ENCODE measurements around the gene SCAMP2.

DNA sequence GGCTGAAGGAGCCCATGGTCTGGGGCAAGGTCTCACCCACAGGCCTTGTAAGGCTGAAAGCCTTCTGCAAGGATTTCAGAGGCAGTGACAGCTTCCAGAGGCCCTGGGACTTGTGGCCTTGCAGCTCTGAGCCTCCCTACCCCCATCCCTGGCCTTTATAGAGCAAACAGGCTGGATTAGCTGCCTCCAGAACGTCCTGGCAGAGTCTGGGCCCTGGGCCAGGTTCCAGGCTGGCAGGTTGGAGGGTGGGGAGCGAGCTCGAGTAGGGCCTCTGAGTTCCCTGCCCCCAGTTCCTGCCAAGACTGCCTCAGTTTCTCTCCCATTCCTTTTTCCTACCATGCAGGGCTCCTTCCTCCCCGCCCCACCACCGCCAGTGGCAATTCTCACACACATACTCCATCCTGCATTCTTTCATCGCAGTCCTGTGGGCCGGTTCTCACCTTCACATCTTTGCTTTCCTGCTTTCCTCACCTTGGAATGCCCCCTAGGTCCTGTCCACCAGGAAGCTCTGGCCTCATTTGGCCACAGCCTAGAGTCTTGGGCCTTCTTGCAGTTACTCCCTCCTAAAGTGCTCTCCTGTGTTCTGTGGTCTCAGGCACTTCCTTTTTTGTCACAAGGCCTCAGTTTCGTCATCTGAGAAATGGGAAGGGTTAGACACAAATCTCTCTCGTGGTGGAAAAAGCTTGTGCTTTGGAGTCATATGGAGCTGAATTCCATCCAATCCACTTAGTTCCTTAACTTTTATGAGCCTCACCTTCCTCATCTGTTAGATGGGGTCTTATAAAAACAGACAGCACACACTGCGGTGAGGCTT is 57.8 kb downstream of the SCAMP2 start:
- TF ChIP-seq, protein P1, sequence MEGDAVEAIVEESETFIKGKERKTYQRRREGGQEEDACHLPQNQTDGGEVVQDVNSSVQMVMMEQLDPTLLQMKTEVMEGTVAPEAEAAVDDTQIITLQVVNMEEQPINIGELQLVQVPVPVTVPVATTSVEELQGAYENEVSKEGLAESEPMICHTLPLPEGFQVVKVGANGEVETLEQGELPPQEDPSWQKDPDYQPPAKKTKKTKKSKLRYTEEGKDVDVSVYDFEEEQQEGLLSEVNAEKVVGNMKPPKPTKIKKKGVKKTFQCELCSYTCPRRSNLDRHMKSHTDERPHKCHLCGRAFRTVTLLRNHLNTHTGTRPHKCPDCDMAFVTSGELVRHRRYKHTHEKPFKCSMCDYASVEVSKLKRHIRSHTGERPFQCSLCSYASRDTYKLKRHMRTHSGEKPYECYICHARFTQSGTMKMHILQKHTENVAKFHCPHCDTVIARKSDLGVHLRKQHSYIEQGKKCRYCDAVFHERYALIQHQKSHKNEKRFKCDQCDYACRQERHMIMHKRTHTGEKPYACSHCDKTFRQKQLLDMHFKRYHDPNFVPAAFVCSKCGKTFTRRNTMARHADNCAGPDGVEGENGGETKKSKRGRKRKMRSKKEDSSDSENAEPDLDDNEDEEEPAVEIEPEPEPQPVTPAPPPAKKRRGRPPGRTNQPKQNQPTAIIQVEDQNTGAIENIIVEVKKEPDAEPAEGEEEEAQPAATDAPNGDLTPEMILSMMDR (IDR thresholded peaks at IDR 0.05; ENCODE audit: borderline replicate concordance, extremely low read depth, low read length, poor library complexity, severe bottlenecking): no peak
- no peak for TF ChIP-seq EZH2 (IDR thresholded peaks at IDR 0.05; ENCODE audit: borderline replicate concordance, low read depth, low read length, severe bottlenecking)

All from DND-41 (cell line).